Spleen (tissue), 7 donors: ENCODE measurements around the gene OPN1MW2.
"Not testable (repeated sequence)": the region's sequence is repeated elsewhere in the genome, so short reads cannot be mapped to it uniquely, and the experiment has no call there.

Experiments used
- CTCF ChIP-seq, 11 experiments: fragments of 200-600 bp in 7 of 11; fragments of 450-650 bp in 4 of 11; sonication (generic) in 4 of 11; IDR thresholded peaks in 8 of 11; conservative IDR thresholded peaks in 3 of 11; 1 replicate in 7 of 11; 2 replicates in 4 of 11; pipeline versions ENCODE4 v1.4.0 to v1.8.0; 2016 to 2021; ENCODE audit warnings: antibody characterized with exemption in 11 of 11, inconsistent platforms in 4 of 11, mild to moderate bottlenecking in 1 of 11
- POLR2AphosphoS5 ChIP-seq, 3 donors: sonication (generic); formaldehyde crosslinking; IDR thresholded peaks; one replicate each; pipeline ENCODE4 v1.5.1; 2017; ENCODE audit warnings: antibody characterized with exemption in 3 of 3
- donor health status: DM: no; HTN: no; CAD: no; lungs with moderate emphysema.
- donor health status: DM: no; HTN: no; CAD: no.
- donor health status: DM: no; HTN: no; CAD: no.

- TF ChIP-seq POLR2AphosphoS5 (IDR thresholded peaks at IDR 0.05); CTCF (IDR thresholded peaks at IDR 0.05 in 8 of 11, conservative IDR thresholded peaks at IDR 0.05 in 3 of 11): not testable (repeated sequence)
These were observed 20.5 kb downstream of the OPN1MW2 start for GRCh38 chrX:154239982-154240503.
